ENCODE results near the gene FKBP14. TPM values are rescaled to one million over a fixed set of nuclear protein-coding genes. Genes with fewer than 3 reads are reported as not detected.
A peak's percentile ranks its signal among the peaks of the same experiment; 100 is the strongest.

Gene FKBP14
- total RNA-seq, 4 donors from 2014 or later = 1.4 to 2.4 (median 1.5) TPM

GRCh38 chr7:29987811-29988317, 38.6 kb downstream of the FKBP14 start:
- no peaks in the 10 kb centered on the region for H3K9me3 ChIP-seq
- in situ Hi-C loops (cut with MboI; ENCODE audit: low sequenced_read_pairs in 4 of 4) = no loop called here
- H3K27me3 ChIP-seq = peaks cover 13 to 41% (median 27%) of the 10 kb centered on the region in 3 donors
- TF ChIP-seq CTCF (IDR thresholded peaks at IDR 0.05 in 4 of 5, conservative IDR thresholded peaks at IDR 0.05 in 1 of 5) = no peak
- TF ChIP-seq POLR2A (IDR thresholded peaks at IDR 0.05) = no peak
- peak overlapping the region in 1 of 4 donors; percentile 66 for H3K4me3 ChIP-seq
- H3K27ac ChIP-seq = peak overlapping the region in 3 of 4 donors; percentile 6 to 51 (median 17)
- ATAC-seq (peak; percentile 46 to 53), DNase-seq (no peak)
- H3K36me3 ChIP-seq = no peaks in the 10 kb centered on the region
- intact Hi-C loops (cut with DNase I; ENCODE audit: low total_unique reads) = no loop called here
- no peaks in the 10 kb centered on the region for H3K4me1 ChIP-seq

DNA sequence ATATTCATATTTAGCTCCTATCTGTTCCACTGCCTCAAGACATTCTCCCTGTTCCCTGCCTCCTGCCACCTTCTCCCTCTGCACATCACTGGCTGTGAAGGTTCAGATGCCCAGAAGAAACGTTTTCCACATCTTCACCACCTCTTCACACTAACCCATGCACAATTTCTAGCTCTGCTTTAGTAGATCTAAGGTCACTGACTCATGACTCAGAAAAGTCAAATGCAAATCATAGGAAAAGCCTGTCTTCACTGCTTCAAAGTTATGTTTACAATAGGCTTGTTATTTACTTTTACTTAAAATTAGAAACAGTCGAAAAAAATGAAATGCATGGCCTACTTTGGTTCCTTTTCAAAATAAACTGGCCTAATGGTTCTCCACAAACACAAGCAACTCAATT, 39.4 kb downstream of the FKBP14 start:
- H3K27me3 ChIP-seq = peaks cover 11 to 33% (median 25%) of the 10 kb centered on the region in 3 donors
- H3K9me3 ChIP-seq = no peaks in the 10 kb centered on the region
- no peaks in the 10 kb centered on the region for H3K4me1 ChIP-seq
- intact Hi-C loops (cut with DNase I; ENCODE audit: low total_unique reads) (no loop called here), in situ Hi-C loops (cut with MboI; ENCODE audit: low sequenced_read_pairs in 4 of 4) (no loop called here)
- no peaks in the 10 kb centered on the region for H3K36me3 ChIP-seq
- no peak overlapping the region for H3K27ac ChIP-seq
- DNase-seq (no peak), ATAC-seq (no peak)
- H3K4me3 ChIP-seq = no peak overlapping the region
- TF ChIP-seq POLR2A (IDR thresholded peaks at IDR 0.05) (no peak), CTCF (IDR thresholded peaks at IDR 0.05 in 4 of 5, conservative IDR thresholded peaks at IDR 0.05 in 1 of 5) (no peak)

- TF ChIP-seq POLR2A (IDR thresholded peaks at IDR 0.05) (no peak), CTCF (IDR thresholded peaks at IDR 0.05 in 4 of 5, conservative IDR thresholded peaks at IDR 0.05 in 1 of 5) (no peak)
- H3K4me3 ChIP-seq = no peak overlapping the region
- ATAC-seq (no peak), DNase-seq (no peak)
- intact Hi-C loops (cut with DNase I; ENCODE audit: low total_unique reads) (no loop called here), in situ Hi-C loops (cut with MboI; ENCODE audit: low sequenced_read_pairs in 4 of 4) (no loop called here)
- no peaks in the 10 kb centered on the region for H3K9me3 ChIP-seq
- no peaks in the 10 kb centered on the region for H3K27me3 ChIP-seq
- H3K4me1 ChIP-seq = no peaks in the 10 kb centered on the region
- no peak overlapping the region for H3K27ac ChIP-seq
- H3K36me3 ChIP-seq = no peaks in the 10 kb centered on the region
These were observed 46.4 kb downstream of the FKBP14 start for GRCh38 chr7:29980151-29980550.

- no peak overlapping the region for H3K27ac ChIP-seq
- DNase-seq = no peak
- H3K27me3 ChIP-seq = no peaks in the 10 kb centered on the region
- H3K36me3 ChIP-seq = no peaks in the 10 kb centered on the region
- no peaks in the 10 kb centered on the region for H3K4me1 ChIP-seq
- no peak for ATAC-seq
- no peak for TF ChIP-seq CTCF (IDR thresholded peaks at IDR 0.05 in 4 of 5, conservative IDR thresholded peaks at IDR 0.05 in 1 of 5)
- TF ChIP-seq POLR2A (IDR thresholded peaks at IDR 0.05) = no peak
- intact Hi-C loops (cut with DNase I; ENCODE audit: low total_unique reads) = no loop called here
- no peaks in the 10 kb centered on the region for H3K9me3 ChIP-seq
- H3K4me3 ChIP-seq = no peak overlapping the region
- in situ Hi-C loops (cut with MboI; ENCODE audit: low sequenced_read_pairs in 4 of 4) = no loop called here
These were observed 48.4 kb downstream of the FKBP14 start for GRCh38 chr7:29977886-29978651.
